ENCODE results near the gene IL13RA1. TPM values are rescaled to one million over a fixed set of nuclear protein-coding genes. Genes with fewer than 3 reads are reported as not detected.
A peak's percentile ranks its signal among the peaks of the same experiment; 100 is the strongest.

The IL13RA1 gene
- total and polyA plus RNA-seq, 10 of the 15 experiments (the other 5 are each of a cell fraction or from before 2014, with no cell fraction given): 2.3 to 14.2 (median 8.4) TPM

DNA sequence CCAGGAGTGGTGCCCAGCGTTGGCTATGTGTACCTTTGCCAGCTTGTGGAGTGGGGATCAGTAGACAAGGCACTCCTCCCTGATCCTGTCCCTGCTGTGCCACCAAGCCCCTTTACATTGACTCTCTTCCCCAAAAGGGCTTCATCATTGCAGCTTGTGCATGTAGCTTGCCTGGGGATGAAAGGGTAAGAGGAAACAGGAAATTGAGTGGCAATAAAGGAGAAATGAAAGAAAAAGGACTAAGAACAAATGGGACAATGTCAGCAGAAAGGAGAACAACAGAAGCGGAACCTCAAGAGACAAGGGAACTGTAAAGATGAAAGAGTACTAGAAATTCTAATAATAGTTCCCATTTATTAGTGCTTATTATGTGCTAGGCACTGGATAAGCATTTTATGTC, 8.7 kb upstream of the IL13RA1 start:
- Histone ChIP-seq H3K27ac (ENCODE audit: control insufficient read depth, insufficient read depth) (no peak overlapping the region), H3K9me3 (replicated peaks; ENCODE audit: control insufficient read depth, insufficient read depth, low read length) (no peaks in the 10 kb centered on the region), H3K27me3 (replicated peaks in 1 of 2; ENCODE audit: control insufficient read depth in 2 of 2, insufficient read depth in 2 of 2, low read length in 1 of 2) (no peaks in the 10 kb centered on the region), H3K79me2 (ENCODE audit: control insufficient read depth, insufficient read depth, low read length) (no peaks in the 10 kb centered on the region), H3K9ac (ENCODE audit: control insufficient read depth, insufficient read depth, low read length) (no peak overlapping the region), H3K4me3 (no peak overlapping the region), H3K36me3 (ENCODE audit: control insufficient read depth in 2 of 2, insufficient read depth in 2 of 2, low read length in 1 of 2) (no peaks in the 10 kb centered on the region), H3K4me1 (ENCODE audit: control insufficient read depth, insufficient read depth, low read length) (no peaks in the 10 kb centered on the region; the same call in 1 of the 2 replicates), H3K4me2 (ENCODE audit: control insufficient read depth, insufficient read depth) (no peak overlapping the region), H2AFZ (ENCODE audit: control insufficient read depth, low read depth, low read length) (no peak overlapping the region), H4K20me1 (ENCODE audit: control insufficient read depth, insufficient read depth) (no peaks in the 10 kb centered on the region)
- ChIA-PET SMC1A (ENCODE audit: uncharacterized antibody, unreplicated experiment) (interaction anchor here (0.8 to 1.4 kb wide), 2 partner anchors 16 to 78 kb away, joined by 3 read pairs; no protein-coding TSS in a partner anchor), RAD21 (ENCODE audit: unreplicated experiment) (interaction anchor here (1.1 kb wide), 1 partner anchor 34 kb away, joined by 4 read pairs; no protein-coding TSS in a partner anchor), POLR2A (interaction anchor here (0.7 to 1.2 kb wide), 2 partner anchors 11 to 41 kb away, joined by 3 to 5 read pairs; no protein-coding TSS in a partner anchor), CTCF (interaction anchor here (0.6 kb wide), 1 partner anchor 32 kb away, joined by 3 read pairs; no protein-coding TSS in a partner anchor)
- WGBS (ENCODE audit: insufficient coverage, insufficient replicate concordance, low lambda C conversion rate, missing lambda C conversion rate): 46% methylated on average over 2 of the region's 2 CpGs
- in situ Hi-C loops (cut with MboI) (no loop called here), intact Hi-C loops (cut with micrococcal nuclease; ENCODE audit: unreplicated experiment) (no loop called here)
- FAIRE-seq (no peak), DNase-seq (ENCODE audit: low read depth, low spot score) (no peak), ATAC-seq (peak; percentile 52)
- BruUV-seq (replicated peaks): no TSS peak
- TF ChIP-seq IKZF2 (IDR thresholded peaks at IDR 0.05): peak in 1 of 2 experiments; percentile 24; a peak in 1 of 4 replicates
- peak; percentile 24; the same call in 1 of the 2 replicates for TF ChIP-seq SPI1 (IDR thresholded peaks at IDR 0.05; ENCODE audit: borderline replicate concordance, insufficient read depth, low read depth, low read length)
- TF ChIP-seq IRF4 (IDR thresholded peaks at IDR 0.05; ENCODE audit: low read depth, low read length): no peak

DNA sequence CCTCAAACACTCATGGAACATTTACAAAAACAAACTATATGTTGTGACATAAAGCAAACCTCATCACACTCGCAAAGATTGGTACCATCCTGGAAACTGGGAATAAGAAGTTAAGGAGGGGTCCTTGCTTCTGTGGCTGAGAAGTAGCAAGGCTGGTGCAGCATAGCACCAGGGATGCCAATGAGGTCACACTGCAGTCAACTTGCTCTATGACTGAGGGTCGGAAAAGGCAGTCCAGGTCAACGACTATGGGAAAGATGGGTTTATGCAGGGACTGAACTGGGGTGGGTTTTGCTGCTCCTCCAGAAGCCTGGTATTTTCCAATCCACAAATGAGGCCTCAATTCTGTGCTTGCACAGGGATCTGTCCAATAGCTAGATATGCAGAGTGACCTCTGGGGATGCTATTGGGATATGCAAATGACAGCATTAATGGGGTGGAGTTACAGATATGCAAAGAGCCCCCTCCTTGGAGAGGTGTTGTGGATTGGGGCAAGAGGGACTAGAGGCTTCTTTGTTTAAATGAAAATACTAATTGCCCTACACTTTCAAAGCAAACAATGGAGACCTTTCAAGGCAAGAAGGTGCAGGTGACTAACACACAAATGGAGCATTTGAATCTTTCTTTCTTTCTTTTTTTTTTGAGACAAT, 7.2 kb upstream of the IL13RA1 start:
- no peak overlapping the region for H2AFZ ChIP-seq (ENCODE audit: control insufficient read depth, low read depth, low read length)
- BruUV-seq (replicated peaks): no TSS peak
- no peaks in the 10 kb centered on the region for H3K9me3 ChIP-seq (replicated peaks; ENCODE audit: control insufficient read depth, insufficient read depth, low read length)
- no peak for FAIRE-seq
- ATAC-seq: no peak
- TF ChIP-seq, protein P1, sequence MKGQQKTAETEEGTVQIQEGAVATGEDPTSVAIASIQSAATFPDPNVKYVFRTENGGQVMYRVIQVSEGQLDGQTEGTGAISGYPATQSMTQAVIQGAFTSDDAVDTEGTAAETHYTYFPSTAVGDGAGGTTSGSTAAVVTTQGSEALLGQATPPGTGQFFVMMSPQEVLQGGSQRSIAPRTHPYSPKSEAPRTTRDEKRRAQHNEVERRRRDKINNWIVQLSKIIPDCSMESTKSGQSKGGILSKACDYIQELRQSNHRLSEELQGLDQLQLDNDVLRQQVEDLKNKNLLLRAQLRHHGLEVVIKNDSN (IDR thresholded peaks at IDR 0.05; ENCODE audit: borderline replicate concordance, extremely low read length, insufficient read depth, low read depth, low read length): no peak
- ChIA-PET SMC1A (ENCODE audit: uncharacterized antibody, unreplicated experiment) (no interaction called here), RAD21 (ENCODE audit: unreplicated experiment) (no interaction called here), CTCF (no interaction called here), POLR2A (no interaction called here)
- no peak for DNase-seq (ENCODE audit: low read depth, low spot score)
- H3K9ac ChIP-seq (ENCODE audit: control insufficient read depth, insufficient read depth, low read length): no peak overlapping the region
- H3K4me1 ChIP-seq (ENCODE audit: control insufficient read depth, insufficient read depth, low read length): peaks cover 5% of the 10 kb centered on the region
- H3K27me3 ChIP-seq (replicated peaks in 1 of 2; ENCODE audit: control insufficient read depth in 2 of 2, insufficient read depth in 2 of 2, low read length in 1 of 2): no peaks in the 10 kb centered on the region
- in situ Hi-C loops (cut with MboI) (no loop called here), intact Hi-C loops (cut with micrococcal nuclease; ENCODE audit: unreplicated experiment) (no loop called here)
- no peaks in the 10 kb centered on the region for H4K20me1 ChIP-seq (ENCODE audit: control insufficient read depth, insufficient read depth)
- no peak overlapping the region for H3K4me2 ChIP-seq (ENCODE audit: control insufficient read depth, insufficient read depth)
- H3K79me2 ChIP-seq (ENCODE audit: control insufficient read depth, insufficient read depth, low read length): no peaks in the 10 kb centered on the region
- WGBS (ENCODE audit: insufficient coverage, insufficient replicate concordance, low lambda C conversion rate, missing lambda C conversion rate): 82% methylated on average over 3 of the region's 3 CpGs
- H3K36me3 ChIP-seq (ENCODE audit: control insufficient read depth in 2 of 2, insufficient read depth in 2 of 2, low read length in 1 of 2): no peaks in the 10 kb centered on the region
- no peak overlapping the region for H3K27ac ChIP-seq (ENCODE audit: control insufficient read depth, insufficient read depth)
- H3K4me3 ChIP-seq: no peak overlapping the region
